Kidney (tissue), 14 donors: ENCODE measurements around the gene WWOX. TPM values are rescaled to one million over a fixed set of nuclear protein-coding genes. Genes with fewer than 3 reads are reported as not detected.

ENCODE experiments used
- DNase-seq, 5 donors: peaks; one replicate each; pipeline ENCODE4 v3.0.0-alpha.2; 2013 to 2020
- FAIRE-seq: peaks from 2 replicates; lab custom pipeline; 2012; peaks lifted over from hg19 to GRCh38; lab: Jason Lieb, UNC
- H3K27ac ChIP-seq, 2 donors: one replicate each; pipeline ENCODE4 v1.7.0; 2013; ENCODE audit warnings: low read depth in 2 of 2, low read length in 2 of 2, inconsistent platforms in 1 of 2
- H3K27me3 ChIP-seq: one replicate; pipeline ENCODE4 v1.7.1; 2013; ENCODE audit warnings: low read length, inconsistent platforms; ENCODE audit not compliant: control insufficient read depth, insufficient read depth
- H3K36me3 ChIP-seq, 3 donors: one replicate each; pipeline versions ENCODE4 v1.7.0 to v1.7.1; 2013; ENCODE audit warnings: low read length in 3 of 3, control low read depth in 1 of 3, inconsistent platforms in 1 of 3; ENCODE audit not compliant: insufficient read depth in 3 of 3, control insufficient read depth in 2 of 3
- H3K4me1 ChIP-seq, 3 donors: one replicate each; pipeline versions ENCODE4 v1.7.0 to v1.7.1; 2013; ENCODE audit warnings: low read length in 3 of 3, inconsistent platforms in 1 of 3, low read depth in 1 of 3; ENCODE audit not compliant: control insufficient read depth in 2 of 3, insufficient read depth in 2 of 3
- H3K4me3 ChIP-seq, 3 donors: one replicate each; pipeline versions ENCODE4 v1.7.0 to v1.8.1; 2013; ENCODE audit warnings: low read length in 3 of 3, control low read depth in 1 of 3, inconsistent platforms in 1 of 3
- H3K9ac ChIP-seq, 3 donors: one replicate each; pipeline versions ENCODE4 v1.7.0 to v1.7.1; 2013; ENCODE audit warnings: low read length in 3 of 3, control low read depth in 1 of 3, inconsistent platforms in 1 of 3
- H3K9me3 ChIP-seq, 3 donors: one replicate each; pipeline versions ENCODE4 v1.7.0 to v1.7.1; 2013; ENCODE audit warnings: low read length in 3 of 3, control low read depth in 1 of 3, inconsistent platforms in 1 of 3; ENCODE audit not compliant: control insufficient read depth in 2 of 3, insufficient read depth in 1 of 3
- CTCF ChIP-seq: IDR thresholded peaks from 3 replicates; pipeline ENCODE4 v1.5.1; 2012; ENCODE audit warnings: mild to moderate bottlenecking, moderate library complexity, borderline replicate concordance; ENCODE audit not compliant: insufficient read depth; ENCODE audit errors: extremely low read depth
- intact Hi-C: fragments of 100-400 bp; cut with DNase I; formaldehyde crosslinking; loops from one replicate; pipeline ENCODE4 v1.11.1; 2022
- polyA plus RNA-seq: library from polyadenylated mRNA; stranded (reverse); fragments of 350-450 nt; fragmentation: Illumina TruSeq; extraction: RNeasy Lipid Tissue Mini Kit (QIAGEN cat#74804); gene quantifications from one replicate; pipeline ENCODE4 v1.2.3, GENCODE V29; 2014; ENCODE audit warnings: low read depth, low replicate concordance; ENCODE audit not compliant: insufficient read depth
- total RNA-seq: library from RNA; stranded (reverse); fragmentation: NEBNext Ultra II Directional; extraction: Animal tissue kit (Norgen Biotek cat#: 25700); gene quantifications from one replicate; pipeline ENCODE4 v1.2.1, GENCODE V29; 2021
- donor health status: control.
- donor health status: control.
- donor health status: control.
- donor health status: control.
- donor health status: control.
- donor health status: DM: yes; HTN: yes; CAD: no.
- donor health status: Normal renal cell carcinoma (clear cell type).

The WWOX gene
- total and polyA plus RNA-seq, 2 donors from 2014 or later: 22.5 to 30.3 TPM

GRCh38 chr16:78577630-78578029 is 478.2 kb downstream of the WWOX start:
- no peaks in the 10 kb centered on the region for H3K27me3 ChIP-seq
- TF ChIP-seq CTCF: no peak
- no peak for DNase-seq
- no peaks in the 10 kb centered on the region for H3K36me3 ChIP-seq
- no peak overlapping the region for H3K9ac ChIP-seq
- H3K9me3 ChIP-seq: no peaks in the 10 kb centered on the region
- H3K4me3 ChIP-seq: no peak overlapping the region
- no peaks in the 10 kb centered on the region for H3K4me1 ChIP-seq
- intact Hi-C loops: no loop called here
- no peak overlapping the region for H3K27ac ChIP-seq
- no peak for FAIRE-seq

GRCh38 chr16:78579020-78579419 is 479.6 kb downstream of the WWOX start:
- Histone ChIP-seq H3K27me3 (no peaks in the 10 kb centered on the region), H3K9ac (no peak overlapping the region), H3K4me1 (no peaks in the 10 kb centered on the region), H3K9me3 (no peaks in the 10 kb centered on the region), H3K27ac (no peak overlapping the region), H3K4me3 (no peak overlapping the region), H3K36me3 (no peaks in the 10 kb centered on the region)
- TF ChIP-seq CTCF: no peak
- DNase-seq (no peak), FAIRE-seq (no peak)
- intact Hi-C loops: no loop called here

- FAIRE-seq: no peak
Measured at GRCh38 chr16:78583441-78583840, 484.0 kb downstream of the WWOX start.

More at GRCh38 chr16:78583441-78583840, 484.0 kb downstream of the WWOX start:
- no peak overlapping the region for H3K4me3 ChIP-seq
- DNase-seq: no peak
- no peak for TF ChIP-seq CTCF
- no peaks in the 10 kb centered on the region for H3K4me1 ChIP-seq
- H3K27ac ChIP-seq: no peak overlapping the region
- H3K9ac ChIP-seq: no peak overlapping the region
- H3K36me3 ChIP-seq: no peaks in the 10 kb centered on the region
- no peaks in the 10 kb centered on the region for H3K9me3 ChIP-seq
- no peaks in the 10 kb centered on the region for H3K27me3 ChIP-seq
- intact Hi-C loops: no loop called here
